ENCODE measurements around the gene MLYCD. TPM values are rescaled to one million over a fixed set of nuclear protein-coding genes. Genes with fewer than 3 reads are reported as not detected.

Gene MLYCD
- total and polyA plus RNA-seq, 4 donors: 4.1 to 7.7 (median 4.8) TPM

GRCh38 chr16:83930730-83931500 is 32.0 kb downstream of the MLYCD start:
- 91% methylated on average over 19 of the region's 22 CpGs for WGBS (ENCODE audit: insufficient coverage)
- Histone ChIP-seq H3K4me3 (ENCODE audit: low read depth, low read length) (no peak overlapping the region), H3K4me1 (ENCODE audit: control insufficient read depth, insufficient read depth, low read length) (peaks cover 10% of the 10 kb centered on the region), H3K27me3 (ENCODE audit: control insufficient read depth, insufficient read depth, low read length) (no peaks in the 10 kb centered on the region), H3K27ac (ENCODE audit: low read depth, low read length) (no peak overlapping the region), H3K9me3 (ENCODE audit: control insufficient read depth, insufficient read depth, low read length) (no peaks in the 10 kb centered on the region), H3K36me3 (ENCODE audit: control insufficient read depth, insufficient read depth, low read length) (peaks cover 58% of the 10 kb centered on the region)
- DNase-seq (ENCODE audit: low read depth in 4 of 6, low spot score in 6 of 6): no peak

- H3K4me3 ChIP-seq (ENCODE audit: low read depth, low read length): no peak overlapping the region
- H3K27ac ChIP-seq (ENCODE audit: low read depth, low read length): no peak overlapping the region
- DNase-seq (ENCODE audit: low read depth in 4 of 6, low spot score in 6 of 6): no peak
- 87% methylated on average over 16 of the region's 17 CpGs for WGBS (ENCODE audit: insufficient coverage)
- no peaks in the 10 kb centered on the region for H3K9me3 ChIP-seq (ENCODE audit: control insufficient read depth, insufficient read depth, low read length)
- peaks cover 6% of the 10 kb centered on the region for H3K4me1 ChIP-seq (ENCODE audit: control insufficient read depth, insufficient read depth, low read length)
- H3K27me3 ChIP-seq (ENCODE audit: control insufficient read depth, insufficient read depth, low read length): no peaks in the 10 kb centered on the region
- H3K36me3 ChIP-seq (ENCODE audit: control insufficient read depth, insufficient read depth, low read length): peaks cover 53% of the 10 kb centered on the region
Observed at GRCh38 chr16:83931556-83931955, 32.6 kb downstream of the MLYCD start.

GRCh38 chr16:83932304-83932703 is 33.4 kb downstream of the MLYCD start:
- H3K4me1 ChIP-seq (ENCODE audit: control insufficient read depth, insufficient read depth, low read length): no peaks in the 10 kb centered on the region
- DNase-seq (ENCODE audit: low read depth in 4 of 6, low spot score in 6 of 6): no peak
- WGBS (ENCODE audit: insufficient coverage): 93% methylated on average over 11 of the region's 11 CpGs

GRCh38 chr16:83932955-83933673 is 34.2 kb downstream of the MLYCD start:
- no peaks in the 10 kb centered on the region for H3K27me3 ChIP-seq (ENCODE audit: control insufficient read depth, insufficient read depth, low read length)
- WGBS (ENCODE audit: insufficient coverage): 87% methylated on average over 18 of the region's 25 CpGs
- H3K27ac ChIP-seq (ENCODE audit: low read depth, low read length): no peak overlapping the region
- H3K9me3 ChIP-seq (ENCODE audit: control insufficient read depth, insufficient read depth, low read length): no peaks in the 10 kb centered on the region
- no peak for DNase-seq (ENCODE audit: low read depth in 4 of 6, low spot score in 6 of 6)
- no peak overlapping the region for H3K4me3 ChIP-seq (ENCODE audit: low read depth, low read length)
- H3K36me3 ChIP-seq (ENCODE audit: control insufficient read depth, insufficient read depth, low read length): peaks cover 53% of the 10 kb centered on the region
- H3K4me1 ChIP-seq (ENCODE audit: control insufficient read depth, insufficient read depth, low read length): no peaks in the 10 kb centered on the region

More at GRCh38 chr16:83932304-83932703, 33.4 kb downstream of the MLYCD start:
- Histone ChIP-seq H3K27me3 (ENCODE audit: control insufficient read depth, insufficient read depth, low read length) (no peaks in the 10 kb centered on the region), H3K9me3 (ENCODE audit: control insufficient read depth, insufficient read depth, low read length) (no peaks in the 10 kb centered on the region), H3K4me3 (ENCODE audit: low read depth, low read length) (no peak overlapping the region), H3K27ac (ENCODE audit: low read depth, low read length) (no peak overlapping the region), H3K36me3 (ENCODE audit: control insufficient read depth, insufficient read depth, low read length) (peaks cover 53% of the 10 kb centered on the region)

GRCh38 chr16:83933885-83934683 is 35.2 kb downstream of the MLYCD start:
- no peak for DNase-seq (ENCODE audit: low read depth in 4 of 6, low spot score in 6 of 6)
- 83% methylated on average over 14 of the region's 28 CpGs for WGBS (ENCODE audit: insufficient coverage)
- Histone ChIP-seq H3K4me1 (ENCODE audit: control insufficient read depth, insufficient read depth, low read length) (no peaks in the 10 kb centered on the region), H3K36me3 (ENCODE audit: control insufficient read depth, insufficient read depth, low read length) (peaks cover 50% of the 10 kb centered on the region), H3K4me3 (ENCODE audit: low read depth, low read length) (no peak overlapping the region), H3K27ac (ENCODE audit: low read depth, low read length) (no peak overlapping the region), H3K27me3 (ENCODE audit: control insufficient read depth, insufficient read depth, low read length) (no peaks in the 10 kb centered on the region), H3K9me3 (ENCODE audit: control insufficient read depth, insufficient read depth, low read length) (no peaks in the 10 kb centered on the region)

- H3K27ac ChIP-seq (ENCODE audit: low read depth, low read length): no peak overlapping the region
- H3K27me3 ChIP-seq (ENCODE audit: control insufficient read depth, insufficient read depth, low read length): no peaks in the 10 kb centered on the region
- WGBS (ENCODE audit: insufficient coverage): 68% methylated on average over 12 of the region's 12 CpGs
- H3K9me3 ChIP-seq (ENCODE audit: control insufficient read depth, insufficient read depth, low read length): no peaks in the 10 kb centered on the region
- H3K36me3 ChIP-seq (ENCODE audit: control insufficient read depth, insufficient read depth, low read length): peaks cover 49% of the 10 kb centered on the region
- H3K4me1 ChIP-seq (ENCODE audit: control insufficient read depth, insufficient read depth, low read length): no peaks in the 10 kb centered on the region
- H3K4me3 ChIP-seq (ENCODE audit: low read depth, low read length): no peak overlapping the region
- DNase-seq (ENCODE audit: low read depth in 4 of 6, low spot score in 6 of 6): no peak
Observed at GRCh38 chr16:83934684-83934977, 35.7 kb downstream of the MLYCD start.

- no peak for DNase-seq (ENCODE audit: low read depth in 4 of 6, low spot score in 6 of 6)
- H3K27me3 ChIP-seq (ENCODE audit: control insufficient read depth, insufficient read depth, low read length): no peaks in the 10 kb centered on the region
Observed at GRCh38 chr16:83935005-83935857, 36.3 kb downstream of the MLYCD start.

GRCh38 chr16:83935858-83936255 is 36.9 kb downstream of the MLYCD start:
- 79% methylated on average over 9 of the region's 10 CpGs for WGBS (ENCODE audit: insufficient coverage)
- no peaks in the 10 kb centered on the region for H3K27me3 ChIP-seq (ENCODE audit: control insufficient read depth, insufficient read depth, low read length)
- H3K4me1 ChIP-seq (ENCODE audit: control insufficient read depth, insufficient read depth, low read length): peaks cover 9% of the 10 kb centered on the region
- DNase-seq (ENCODE audit: low read depth in 4 of 6, low spot score in 6 of 6): no peak
- H3K9me3 ChIP-seq (ENCODE audit: control insufficient read depth, insufficient read depth, low read length): no peaks in the 10 kb centered on the region
- H3K4me3 ChIP-seq (ENCODE audit: low read depth, low read length): no peak overlapping the region
- H3K27ac ChIP-seq (ENCODE audit: low read depth, low read length): no peak overlapping the region
- H3K36me3 ChIP-seq (ENCODE audit: control insufficient read depth, insufficient read depth, low read length): peaks cover 37% of the 10 kb centered on the region

More at GRCh38 chr16:83935005-83935857, 36.3 kb downstream of the MLYCD start:
- H3K9me3 ChIP-seq (ENCODE audit: control insufficient read depth, insufficient read depth, low read length): no peaks in the 10 kb centered on the region
- peaks cover 2% of the 10 kb centered on the region for H3K4me1 ChIP-seq (ENCODE audit: control insufficient read depth, insufficient read depth, low read length)
- peaks cover 43% of the 10 kb centered on the region for H3K36me3 ChIP-seq (ENCODE audit: control insufficient read depth, insufficient read depth, low read length)
- 87% methylated on average over 29 of the region's 30 CpGs for WGBS (ENCODE audit: insufficient coverage)
- no peak overlapping the region for H3K4me3 ChIP-seq (ENCODE audit: low read depth, low read length)
- H3K27ac ChIP-seq (ENCODE audit: low read depth, low read length): no peak overlapping the region

- no peak for DNase-seq (ENCODE audit: low read depth in 4 of 6, low spot score in 6 of 6)
- Histone ChIP-seq H3K4me3 (ENCODE audit: low read depth, low read length) (no peak overlapping the region), H3K27me3 (ENCODE audit: control insufficient read depth, insufficient read depth, low read length) (no peaks in the 10 kb centered on the region), H3K9me3 (ENCODE audit: control insufficient read depth, insufficient read depth, low read length) (no peaks in the 10 kb centered on the region), H3K27ac (ENCODE audit: low read depth, low read length) (no peak overlapping the region), H3K4me1 (ENCODE audit: control insufficient read depth, insufficient read depth, low read length) (peaks cover 12% of the 10 kb centered on the region), H3K36me3 (ENCODE audit: control insufficient read depth, insufficient read depth, low read length) (peaks cover 31% of the 10 kb centered on the region)
- 72% methylated on average over 19 of the region's 19 CpGs for WGBS (ENCODE audit: insufficient coverage)
Observed at GRCh38 chr16:83936581-83937165, 37.8 kb downstream of the MLYCD start.

Data from spinal cord (tissue), 10 donors.